Prostate gland (tissue), 2 donors: ENCODE measurements around the gene INPP5A. TPM values are rescaled to one million over a fixed set of nuclear protein-coding genes. Genes with fewer than 3 reads are reported as not detected.
"Not testable (repeated sequence)": the region's sequence is repeated elsewhere in the genome, so short reads cannot be mapped to it uniquely, and the experiment has no call there.

Experiments used
- DNase-seq: peaks from one replicate; pipeline ENCODE4 v3.0.0-alpha.2; 2019; ENCODE audit warnings: low spot score
- H3K27ac ChIP-seq, 2 donors: fragments of 200-600 bp; sonication (generic); 2 replicates each; pipeline ENCODE4 v1.5.1; 2017 to 2019
- H3K27me3 ChIP-seq: fragments of 200-600 bp; sonication (generic); replicated peaks from 2 replicates; pipeline ENCODE4 v1.5.1; 2019; ENCODE audit not compliant: insufficient read depth
- H3K36me3 ChIP-seq, 2 donors: fragments of 200-600 bp; sonication (generic); 1 replicate in 1 of 2; 2 replicates in 1 of 2; pipeline versions ENCODE4 v1.5.1 to v1.8.1; 2017 to 2019
- H3K4me1 ChIP-seq: fragments of 200-600 bp; sonication (generic); replicated peaks from 2 replicates; pipeline ENCODE4 v1.5.1; 2019
- H3K4me3 ChIP-seq, 2 donors: fragments of 200-600 bp; sonication (generic); 2 replicates each; pipeline ENCODE4 v1.5.1; 2017 to 2019
- H3K9me3 ChIP-seq: fragments of 200-600 bp; sonication (generic); 2 replicates; pipeline ENCODE4 v1.5.1; 2017
- CTCF ChIP-seq, 4 experiments: fragments of 200-600 bp in 2 of 4; fragments of 450-650 bp in 2 of 4; sonication (generic) in 2 of 4; IDR thresholded peaks; 1 replicate in 3 of 4; 2 replicates in 1 of 4; pipeline ENCODE4 v1.5.1; 2016 to 2019; ENCODE audit warnings: antibody characterized with exemption in 4 of 4, mild to moderate bottlenecking in 2 of 4, moderate library complexity in 2 of 4
- POLR2A ChIP-seq: fragments of 450-650 bp; IDR thresholded peaks from one replicate; pipeline ENCODE4 v1.6.1; 2016; ENCODE audit warnings: antibody characterized with exemption, mild to moderate bottlenecking
- POLR2AphosphoS5 ChIP-seq: sonication (generic); formaldehyde crosslinking; IDR thresholded peaks from one replicate; pipeline ENCODE4 v1.6.1; 2017; ENCODE audit warnings: antibody characterized with exemption
- WGBS: methylation state at CpG from one replicate; pipeline ENCODE4 v1.1.5; 2018; 5-methylcytosine and 5-hydroxymethylcytosine counted together
- intact Hi-C: fragments of 100-400 bp; cut with DNase I; formaldehyde crosslinking; loops from one replicate; pipeline ENCODE4 v1.14.2; 2022
- total RNA-seq, 2 donors: library from RNA; depleted of rRNA; stranded (reverse); fragments of >200 nt; gene quantifications; one replicate each; pipeline ENCODE4 v1.1.0, GENCODE V29; 2016

The INPP5A gene
- total RNA-seq, 2 donors from 2014 or later: 49.5 to 83.3 TPM

- no peak for DNase-seq
- no peak for TF ChIP-seq POLR2A
- no peak for TF ChIP-seq CTCF (IDR thresholded peaks at IDR 0.05)
- TF ChIP-seq POLR2AphosphoS5: no peak
- Histone ChIP-seq H3K4me3 (no peak overlapping the region), H3K4me1 (no peaks in the 10 kb centered on the region), H3K9me3 (no peaks in the 10 kb centered on the region), H3K36me3 (no peaks in the 10 kb centered on the region), H3K27me3 (no peaks in the 10 kb centered on the region), H3K27ac (no peak overlapping the region)
- 97% methylated on average over 41 of the region's 41 CpGs for WGBS
- intact Hi-C loops: no loop called here
Measured at GRCh38 chr10:132768346-132769248, 231.0 kb downstream of the INPP5A start.

- Histone ChIP-seq H3K9me3 (no peaks in the 10 kb centered on the region), H3K27ac (no peak overlapping the region), H3K36me3 (no peaks in the 10 kb centered on the region), H3K27me3 (no peaks in the 10 kb centered on the region), H3K4me1 (no peaks in the 10 kb centered on the region), H3K4me3 (no peak overlapping the region)
- WGBS: 96% methylated on average over 45 of the region's 45 CpGs
- intact Hi-C loops: no loop called here
- TF ChIP-seq CTCF (IDR thresholded peaks at IDR 0.05) (no peak), POLR2AphosphoS5 (no peak), POLR2A (no peak)
- no peak for DNase-seq
Measured at GRCh38 chr10:132770061-132771021, 232.8 kb downstream of the INPP5A start.

- WGBS: 97% methylated on average over 15 of the region's 25 CpGs
- intact Hi-C loops: not testable (repeated sequence)
Measured at GRCh38 chr10:132772816-132773215, 235.2 kb downstream of the INPP5A start.

GRCh38 chr10:132774181-132774901 lies 236.8 kb downstream of the INPP5A start:
- intact Hi-C loops: no loop called here
- no peak overlapping the region for H3K27ac ChIP-seq
- 64% methylated on average over 29 of the region's 29 CpGs for WGBS
- H3K9me3 ChIP-seq: no peaks in the 10 kb centered on the region
- no peaks in the 10 kb centered on the region for H3K36me3 ChIP-seq
- no peak overlapping the region for H3K4me3 ChIP-seq
- H3K4me1 ChIP-seq: no peaks in the 10 kb centered on the region
- no peak for DNase-seq
- no peak for TF ChIP-seq POLR2A
- TF ChIP-seq CTCF (IDR thresholded peaks at IDR 0.05): no peak
- no peak for TF ChIP-seq POLR2AphosphoS5
- no peaks in the 10 kb centered on the region for H3K27me3 ChIP-seq

More at GRCh38 chr10:132772816-132773215, 235.2 kb downstream of the INPP5A start:
- not testable (repeated sequence) for H3K27ac ChIP-seq, H3K27me3 ChIP-seq, H3K9me3 ChIP-seq, H3K4me3 ChIP-seq, DNase-seq, H3K4me1 ChIP-seq, H3K36me3 ChIP-seq
